Measurements from ENCODE around the gene MRAS. TPM values are rescaled to one million over a fixed set of nuclear protein-coding genes. Genes with fewer than 3 reads are reported as not detected.

The MRAS gene
- total RNA-seq, 1 experiment from 2014 or later: 2.4 TPM

GRCh38 chr3:138404121-138404520 is 55.7 kb downstream of the MRAS start:
- no peak for DNase-seq
- H3K79me2 ChIP-seq (ENCODE audit: low read depth): no peaks in the 10 kb centered on the region
- no peak overlapping the region for H3K27ac ChIP-seq
- H3K9me2 ChIP-seq (ENCODE audit: insufficient read depth): no peaks in the 10 kb centered on the region
- no peak overlapping the region for H3K4me2 ChIP-seq
- POLR2A ChIA-PET (ENCODE audit: unreplicated experiment): no interaction called here
- H3K9me3 ChIP-seq (ENCODE audit: insufficient read depth, low read depth): no peaks in the 10 kb centered on the region
- peaks cover 25% of the 10 kb centered on the region; the same call in 1 of the 2 replicates for H3K27me3 ChIP-seq (ENCODE audit: insufficient read depth, low read depth)
- CTCF ChIA-PET: no interaction called here
- no peaks in the 10 kb centered on the region for H3K4me1 ChIP-seq (replicated peaks; ENCODE audit: insufficient read depth)
- H3F3A ChIP-seq (ENCODE audit: insufficient read depth, low read depth): no peaks in the 10 kb centered on the region
- BruUV-seq (replicated peaks): no TSS peak
- no peak overlapping the region for H3K4me3 ChIP-seq
- H3K36me3 ChIP-seq (ENCODE audit: low read depth): no peaks in the 10 kb centered on the region
- intact Hi-C loops (cut with micrococcal nuclease; ENCODE audit: unreplicated experiment): no loop called here
- H4K20me1 ChIP-seq (ENCODE audit: insufficient read depth): no peaks in the 10 kb centered on the region
- no peak for TF ChIP-seq EZH2 (IDR thresholded peaks at IDR 0.05; ENCODE audit: low read depth)
- TF ChIP-seq, protein P1, sequence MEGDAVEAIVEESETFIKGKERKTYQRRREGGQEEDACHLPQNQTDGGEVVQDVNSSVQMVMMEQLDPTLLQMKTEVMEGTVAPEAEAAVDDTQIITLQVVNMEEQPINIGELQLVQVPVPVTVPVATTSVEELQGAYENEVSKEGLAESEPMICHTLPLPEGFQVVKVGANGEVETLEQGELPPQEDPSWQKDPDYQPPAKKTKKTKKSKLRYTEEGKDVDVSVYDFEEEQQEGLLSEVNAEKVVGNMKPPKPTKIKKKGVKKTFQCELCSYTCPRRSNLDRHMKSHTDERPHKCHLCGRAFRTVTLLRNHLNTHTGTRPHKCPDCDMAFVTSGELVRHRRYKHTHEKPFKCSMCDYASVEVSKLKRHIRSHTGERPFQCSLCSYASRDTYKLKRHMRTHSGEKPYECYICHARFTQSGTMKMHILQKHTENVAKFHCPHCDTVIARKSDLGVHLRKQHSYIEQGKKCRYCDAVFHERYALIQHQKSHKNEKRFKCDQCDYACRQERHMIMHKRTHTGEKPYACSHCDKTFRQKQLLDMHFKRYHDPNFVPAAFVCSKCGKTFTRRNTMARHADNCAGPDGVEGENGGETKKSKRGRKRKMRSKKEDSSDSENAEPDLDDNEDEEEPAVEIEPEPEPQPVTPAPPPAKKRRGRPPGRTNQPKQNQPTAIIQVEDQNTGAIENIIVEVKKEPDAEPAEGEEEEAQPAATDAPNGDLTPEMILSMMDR (conservative IDR thresholded peaks at IDR 0.05): no peak
- no peak overlapping the region for H2AFZ ChIP-seq

DNA sequence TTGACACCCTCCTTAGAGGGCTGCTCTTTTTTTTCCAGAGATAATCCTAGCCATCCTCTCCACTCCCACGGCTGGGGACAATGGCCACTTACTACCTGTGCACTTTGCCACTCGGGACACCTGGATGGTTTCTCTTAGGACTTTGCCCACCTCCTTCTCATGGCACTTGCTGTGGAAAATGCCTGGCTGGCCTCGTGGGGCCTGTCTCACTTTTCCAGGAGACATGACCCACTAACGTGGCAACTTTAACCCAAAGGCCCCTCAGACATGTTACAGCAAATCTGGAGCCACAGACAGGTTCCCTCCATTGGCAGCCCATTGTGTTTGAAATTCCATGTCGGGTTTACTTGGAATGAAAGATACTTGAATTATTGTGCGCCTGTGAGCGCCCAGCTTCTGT is 56.6 kb downstream of the MRAS start:
- Histone ChIP-seq H3K4me2 (no peak overlapping the region), H4K20me1 (ENCODE audit: insufficient read depth) (no peaks in the 10 kb centered on the region), H3F3A (ENCODE audit: insufficient read depth, low read depth) (no peaks in the 10 kb centered on the region), H3K36me3 (ENCODE audit: low read depth) (no peaks in the 10 kb centered on the region), H3K27me3 (ENCODE audit: insufficient read depth, low read depth) (peaks cover 25% of the 10 kb centered on the region; the same call in 1 of the 2 replicates), H3K4me3 (no peak overlapping the region), H3K27ac (no peak overlapping the region), H3K79me2 (ENCODE audit: low read depth) (no peaks in the 10 kb centered on the region), H3K4me1 (replicated peaks; ENCODE audit: insufficient read depth) (no peaks in the 10 kb centered on the region), H3K9me2 (ENCODE audit: insufficient read depth) (no peaks in the 10 kb centered on the region), H3K9me3 (ENCODE audit: insufficient read depth, low read depth) (no peaks in the 10 kb centered on the region), H2AFZ (no peak overlapping the region)
- ChIA-PET CTCF (no interaction called here), POLR2A (ENCODE audit: unreplicated experiment) (no interaction called here)
- no peak for DNase-seq
- no TSS peak for BruUV-seq (replicated peaks)
- intact Hi-C loops (cut with micrococcal nuclease; ENCODE audit: unreplicated experiment): no loop called here
- TF ChIP-seq, protein P1 (conservative IDR thresholded peaks at IDR 0.05): no peak
- TF ChIP-seq EZH2 (IDR thresholded peaks at IDR 0.05; ENCODE audit: low read depth): no peak

- Histone ChIP-seq H4K20me1 (ENCODE audit: insufficient read depth) (no peaks in the 10 kb centered on the region), H2AFZ (no peak overlapping the region), H3K4me2 (no peak overlapping the region), H3K79me2 (ENCODE audit: low read depth) (no peaks in the 10 kb centered on the region), H3K9me3 (ENCODE audit: insufficient read depth, low read depth) (no peaks in the 10 kb centered on the region), H3K27ac (no peak overlapping the region), H3K4me1 (replicated peaks; ENCODE audit: insufficient read depth) (no peaks in the 10 kb centered on the region), H3K27me3 (ENCODE audit: insufficient read depth, low read depth) (peaks cover 25% of the 10 kb centered on the region; the same call in 1 of the 2 replicates), H3K9me2 (ENCODE audit: insufficient read depth) (no peaks in the 10 kb centered on the region), H3F3A (ENCODE audit: insufficient read depth, low read depth) (no peaks in the 10 kb centered on the region), H3K4me3 (no peak overlapping the region), H3K36me3 (ENCODE audit: low read depth) (no peaks in the 10 kb centered on the region)
- DNase-seq: no peak
- intact Hi-C loops (cut with micrococcal nuclease; ENCODE audit: unreplicated experiment): no loop called here
- ChIA-PET CTCF (no interaction called here), POLR2A (ENCODE audit: unreplicated experiment) (no interaction called here)
- TF ChIP-seq, protein P1 (conservative IDR thresholded peaks at IDR 0.05): no peak
- TF ChIP-seq EZH2 (IDR thresholded peaks at IDR 0.05; ENCODE audit: low read depth): no peak
- no TSS peak for BruUV-seq (replicated peaks)
Observed at GRCh38 chr3:138405486-138405885, 57.1 kb downstream of the MRAS start.
